Lower leg skin (tissue), 4 donors: Measurements from ENCODE around the gene NUSAP1. TPM values are rescaled to one million over a fixed set of nuclear protein-coding genes. Genes with fewer than 3 reads are reported as not detected.
"Not testable (repeated sequence)": the region's sequence is repeated elsewhere in the genome, so short reads cannot be mapped to it uniquely, and the experiment has no call there.

Experiments used
- DNase-seq, 2 donors: peaks; one replicate each; pipeline ENCODE4 v3.0.0-alpha.2; 2019; ENCODE audit warnings: low spot score in 2 of 2
- H3K4me3 ChIP-seq: fragments of 200-600 bp; sonication (generic); 2 replicates; pipeline ENCODE4 v1.5.1; 2017; ENCODE audit warnings: mild to moderate bottlenecking, low read depth; ENCODE audit not compliant: poor library complexity, severe bottlenecking
- POLR2A ChIP-seq, 2 donors: fragments of 450-650 bp; IDR thresholded peaks; one replicate each; pipeline ENCODE4 v1.6.1; 2016 to 2017; ENCODE audit warnings: antibody characterized with exemption in 2 of 2, mild to moderate bottlenecking in 1 of 2, moderate library complexity in 1 of 2
- WGBS, 2 donors: methylation state at CpG; one replicate each; pipeline ENCODE4 v1.1.5; 2018; 5-methylcytosine and 5-hydroxymethylcytosine counted together
- intact Hi-C: fragments of 100-400 bp; cut with DNase I; formaldehyde crosslinking; loops from one replicate; pipeline ENCODE4 v1.15.0; 2023; ENCODE audit warnings: low total_unique reads
- total RNA-seq, 4 donors: library from RNA; depleted of rRNA; stranded (reverse); fragments of >200 nt; gene quantifications; one replicate each; pipeline ENCODE4 v1.1.0, GENCODE V29; 2016
- TF ChIP-seq, protein P1 (sequence below), 3 donors: fragments of 450-650 bp; IDR thresholded peaks; one replicate each; pipeline ENCODE4 v1.5.1; 2016; ENCODE audit warnings: antibody characterized with exemption in 3 of 3, mild to moderate bottlenecking in 3 of 3, moderate library complexity in 2 of 3

Gene NUSAP1
- total RNA-seq, 4 donors from 2014 or later = 3.2 to 17.4 (median 12.0) TPM

DNA sequence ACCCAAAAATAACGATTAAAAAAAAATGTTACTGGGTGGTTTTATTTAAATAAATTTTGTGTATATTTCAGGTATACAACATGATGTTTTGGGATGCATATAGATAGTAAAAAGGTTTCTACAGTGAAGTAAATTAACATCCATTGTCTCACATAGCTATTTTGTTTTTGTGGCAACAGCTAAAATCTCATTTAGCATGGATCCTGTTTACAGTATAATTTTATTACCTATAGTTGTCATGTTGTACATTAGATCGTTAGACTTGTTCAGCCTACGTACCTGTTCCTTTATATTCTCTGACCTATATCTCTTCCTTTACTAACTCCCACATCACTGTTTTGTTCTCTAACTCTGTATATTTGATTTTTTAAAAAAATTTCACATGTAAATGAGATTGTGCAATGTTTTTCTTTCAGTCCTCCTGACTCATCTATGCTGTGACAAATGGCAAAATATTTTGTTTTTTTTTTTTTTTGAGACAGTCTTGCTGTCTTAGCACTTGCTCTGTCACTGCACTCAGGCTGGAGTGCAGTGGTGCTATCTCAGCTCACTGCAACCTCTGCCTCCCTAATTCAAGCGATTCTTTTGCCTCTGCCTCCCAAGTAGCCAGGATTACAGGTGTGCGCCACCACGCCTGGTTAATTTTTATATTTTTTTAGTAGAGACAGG lies 45.9 kb upstream of the NUSAP1 start:
- WGBS, 2 donors = 88 to 94% methylated on average over 6 of the region's 6 CpGs
- TF ChIP-seq, protein P1, sequence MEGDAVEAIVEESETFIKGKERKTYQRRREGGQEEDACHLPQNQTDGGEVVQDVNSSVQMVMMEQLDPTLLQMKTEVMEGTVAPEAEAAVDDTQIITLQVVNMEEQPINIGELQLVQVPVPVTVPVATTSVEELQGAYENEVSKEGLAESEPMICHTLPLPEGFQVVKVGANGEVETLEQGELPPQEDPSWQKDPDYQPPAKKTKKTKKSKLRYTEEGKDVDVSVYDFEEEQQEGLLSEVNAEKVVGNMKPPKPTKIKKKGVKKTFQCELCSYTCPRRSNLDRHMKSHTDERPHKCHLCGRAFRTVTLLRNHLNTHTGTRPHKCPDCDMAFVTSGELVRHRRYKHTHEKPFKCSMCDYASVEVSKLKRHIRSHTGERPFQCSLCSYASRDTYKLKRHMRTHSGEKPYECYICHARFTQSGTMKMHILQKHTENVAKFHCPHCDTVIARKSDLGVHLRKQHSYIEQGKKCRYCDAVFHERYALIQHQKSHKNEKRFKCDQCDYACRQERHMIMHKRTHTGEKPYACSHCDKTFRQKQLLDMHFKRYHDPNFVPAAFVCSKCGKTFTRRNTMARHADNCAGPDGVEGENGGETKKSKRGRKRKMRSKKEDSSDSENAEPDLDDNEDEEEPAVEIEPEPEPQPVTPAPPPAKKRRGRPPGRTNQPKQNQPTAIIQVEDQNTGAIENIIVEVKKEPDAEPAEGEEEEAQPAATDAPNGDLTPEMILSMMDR (IDR thresholded peaks at IDR 0.05) = no peak
- TF ChIP-seq POLR2A (IDR thresholded peaks at IDR 0.05) = no peak
- no peak for DNase-seq
- intact Hi-C loops = no loop called here
- no peak overlapping the region for H3K4me3 ChIP-seq

DNA sequence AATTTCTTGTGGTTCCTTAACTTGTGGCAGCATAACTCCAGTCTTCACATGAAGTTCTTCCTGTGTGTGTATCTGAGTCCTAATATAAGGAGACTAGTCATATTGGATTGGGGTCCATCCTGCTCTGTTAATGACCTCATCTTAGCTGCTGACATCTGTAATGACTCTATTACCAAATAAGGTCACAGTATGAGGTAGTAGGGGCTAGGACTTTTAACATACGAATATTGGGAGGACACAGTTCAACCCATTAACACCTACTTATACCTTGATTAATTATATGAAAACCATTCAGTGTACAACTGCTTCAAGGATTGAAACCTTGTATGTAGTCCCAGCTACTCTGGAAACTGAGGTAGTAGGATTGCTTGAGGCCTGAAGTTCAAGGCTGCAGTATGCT lies 44.2 kb upstream of the NUSAP1 start:
- WGBS, 2 donors = 96 to 100% methylated on average over 1 of the region's 1 CpG
- DNase-seq = no peak
- H3K4me3 ChIP-seq = no peak overlapping the region
- no peak for TF ChIP-seq POLR2A (IDR thresholded peaks at IDR 0.05)
- TF ChIP-seq, protein P1 (IDR thresholded peaks at IDR 0.05) = no peak
- intact Hi-C loops = no loop called here

DNA sequence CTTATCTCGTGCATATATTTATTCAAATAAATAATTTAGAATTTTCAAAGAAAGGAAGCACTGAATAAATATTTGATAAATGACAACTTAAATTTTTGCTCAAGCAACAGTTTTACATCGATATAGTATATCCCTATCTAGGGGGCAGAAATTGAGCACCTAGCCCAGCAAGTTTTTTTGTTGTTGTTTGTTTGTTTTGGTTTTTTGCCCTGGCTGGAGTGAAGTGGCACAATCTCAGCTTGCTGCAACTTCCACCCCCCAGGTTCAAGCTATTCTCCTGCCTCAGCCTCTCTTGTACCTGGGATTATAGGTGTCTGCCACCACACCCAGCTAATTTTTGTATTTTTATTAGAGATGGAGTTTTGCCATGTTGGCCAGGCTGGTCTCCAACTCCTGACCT lies 42.7 kb upstream of the NUSAP1 start:
- no peak for TF ChIP-seq POLR2A (IDR thresholded peaks at IDR 0.05)
- TF ChIP-seq, protein P1 (IDR thresholded peaks at IDR 0.05) = no peak
- intact Hi-C loops = no loop called here
- no peak for DNase-seq
- H3K4me3 ChIP-seq = no peak overlapping the region
- 82 to 89% methylated on average over 2 of the region's 2 CpGs for WGBS, 2 donors

DNA sequence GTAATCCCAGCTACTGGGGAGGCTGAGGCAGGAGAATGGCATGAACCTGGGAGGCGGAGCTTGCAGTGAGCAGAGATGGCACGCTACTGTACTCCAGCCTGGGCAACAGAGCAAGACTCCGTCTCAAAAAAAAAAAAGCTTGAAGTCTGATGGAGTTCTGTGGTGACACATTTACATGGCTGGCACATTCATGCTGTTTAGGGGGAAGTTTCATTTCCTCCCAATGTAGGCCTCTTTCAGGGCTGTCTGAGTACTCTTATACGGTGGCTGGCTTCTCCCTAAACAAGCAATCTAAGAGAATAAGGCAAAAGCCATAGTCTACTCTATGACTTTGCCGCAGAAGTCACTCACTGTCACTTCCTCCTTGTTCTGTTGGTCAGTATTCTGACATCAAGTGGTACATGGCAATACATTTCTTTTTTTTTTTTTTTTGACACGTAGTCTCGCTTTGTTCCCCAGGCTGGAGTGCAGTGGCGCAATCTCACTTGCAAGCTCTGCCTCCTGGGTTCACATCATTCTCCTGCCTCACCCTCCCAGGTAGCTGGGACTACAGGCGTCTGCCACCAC lies 41.5 kb upstream of the NUSAP1 start:
- no peak for TF ChIP-seq POLR2A (IDR thresholded peaks at IDR 0.05)
- TF ChIP-seq, protein P1 (IDR thresholded peaks at IDR 0.05) = no peak

DNA sequence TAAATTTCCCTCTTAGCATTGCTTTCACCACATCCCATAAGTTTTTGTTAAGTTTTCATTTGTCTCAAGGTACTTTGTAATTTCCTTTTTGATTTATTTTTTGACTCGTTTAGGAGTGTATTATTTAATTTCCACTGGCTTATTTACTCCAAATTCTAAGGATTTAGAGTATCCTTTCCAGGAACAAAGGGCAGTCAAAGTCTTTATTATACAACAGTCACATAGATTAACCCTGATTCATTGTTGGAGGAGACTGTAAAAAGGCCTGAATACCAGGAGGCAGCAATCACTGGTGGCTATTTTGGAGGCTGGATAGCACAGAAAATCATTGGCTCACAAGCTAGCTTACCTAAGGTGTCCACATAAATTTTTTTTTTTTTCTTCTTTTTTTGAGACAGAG lies 40.2 kb upstream of the NUSAP1 start:
- intact Hi-C loops = no loop called here
- no peak for DNase-seq
- H3K4me3 ChIP-seq = no peak overlapping the region
- 52 to 63% methylated on average over 1 of the region's 1 CpG for WGBS, 2 donors
- TF ChIP-seq POLR2A (IDR thresholded peaks at IDR 0.05) = no peak
- TF ChIP-seq, protein P1 (IDR thresholded peaks at IDR 0.05) = no peak

More for the DNA sequence above, 41.5 kb upstream of the NUSAP1 start:
- intact Hi-C loops = no loop called here
- no peak overlapping the region for H3K4me3 ChIP-seq
- WGBS, 2 donors = 83 to 85% methylated on average over 9 of the region's 9 CpGs
- no peak for DNase-seq

DNA sequence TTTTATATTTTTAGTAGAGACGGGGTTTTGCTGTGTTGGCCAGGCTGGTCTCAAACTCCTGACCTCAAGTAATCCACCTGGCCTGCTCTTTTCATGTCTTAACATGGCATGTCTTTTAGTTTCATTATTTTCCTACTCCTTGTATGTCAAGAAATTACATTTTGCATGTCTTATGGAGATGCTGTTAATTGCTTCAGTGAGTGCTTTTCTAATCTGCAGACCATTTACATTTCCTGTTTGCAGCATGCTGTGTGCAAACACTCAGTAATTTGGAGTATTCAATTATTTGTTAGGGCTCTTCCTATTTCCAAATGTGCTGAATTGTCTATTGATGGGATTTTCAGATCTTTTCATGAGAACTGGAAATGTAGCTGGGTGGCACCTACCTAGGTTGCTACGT lies 31.5 kb upstream of the NUSAP1 start:
- DNase-seq, H3K4me3 ChIP-seq, intact Hi-C loops: not testable (repeated sequence)
- 84% methylated on average over 2 of the region's 2 CpGs for WGBS, 2 donors
